22Rv1 (cell line): ENCODE results near the gene EVPL.
"Not testable (repeated sequence)": the region's sequence is repeated elsewhere in the genome, so short reads cannot be mapped to it uniquely, and the experiment has no call there.

Source experiments
- H3K27ac ChIP-seq: fragments of 450-650 bp; 2 replicates; pipeline ENCODE4 v1.5.1; 2017
- ZFX ChIP-seq: fragments of 450-650 bp; IDR thresholded peaks from 2 replicates; pipeline ENCODE4 v1.6.1; 2017; ENCODE audit warnings: antibody characterized with exemption, borderline replicate concordance
- TF ChIP-seq, protein P1 (sequence below): fragments of 450-650 bp; IDR thresholded peaks from 2 replicates; pipeline ENCODE4 v1.5.1; 2017; ENCODE audit warnings: mild to moderate bottlenecking

Gene EVPL

DNA sequence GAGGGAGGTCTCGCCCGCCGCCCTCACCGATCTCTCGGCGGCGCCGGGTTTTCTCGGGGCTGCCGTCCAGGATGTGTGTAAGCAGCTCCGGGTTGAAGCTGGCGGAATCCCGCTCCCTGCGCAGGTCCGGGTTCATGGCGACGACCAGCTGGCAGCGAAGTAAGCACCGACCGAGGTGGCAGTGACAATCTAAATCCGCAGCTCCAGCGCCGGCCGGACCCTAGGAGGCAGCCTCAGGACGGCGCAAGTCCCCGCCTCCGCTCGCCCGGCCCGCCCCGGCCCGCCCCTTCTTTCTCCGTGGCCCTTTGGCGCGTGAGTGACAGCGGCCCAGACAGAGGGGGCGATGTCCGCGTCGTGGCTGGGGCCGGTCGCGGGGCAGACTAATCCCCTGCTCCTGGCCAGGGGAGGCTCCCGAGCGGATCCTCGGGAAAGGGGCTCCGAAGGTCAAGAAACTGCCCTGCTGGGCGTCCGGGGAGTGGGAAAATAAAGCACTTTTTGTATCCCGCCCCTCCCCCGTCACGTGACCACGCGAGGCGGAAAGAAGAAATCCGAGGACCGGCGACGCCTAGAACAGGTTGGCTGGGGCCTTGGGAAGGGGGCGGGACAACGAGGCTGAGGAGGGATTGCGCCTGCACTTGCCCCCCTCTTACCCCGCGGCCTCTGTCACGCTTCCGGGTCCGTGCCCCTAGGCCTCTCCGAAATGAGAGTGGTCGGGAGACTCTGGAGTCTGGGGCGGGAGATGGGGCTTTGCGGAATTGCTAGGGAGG, 48.0 kb downstream of the EVPL start, which contains the start of the genes ACOX1 and TEN1:
Gene ACOX1, minus strand, starts transcription at position 229 of the 767 bp plus-strand sequence. Its CDS starts 93 bp downstream, at position 136.
Gene TEN1, plus strand, starts transcription at position 303 of the 767 bp plus-strand sequence. CDS start 6,953 bp downstream, outside the sequence.
- peak within 1 kb of the TSS; percentile 96 for H3K27ac ChIP-seq
- TF ChIP-seq, protein P1, sequence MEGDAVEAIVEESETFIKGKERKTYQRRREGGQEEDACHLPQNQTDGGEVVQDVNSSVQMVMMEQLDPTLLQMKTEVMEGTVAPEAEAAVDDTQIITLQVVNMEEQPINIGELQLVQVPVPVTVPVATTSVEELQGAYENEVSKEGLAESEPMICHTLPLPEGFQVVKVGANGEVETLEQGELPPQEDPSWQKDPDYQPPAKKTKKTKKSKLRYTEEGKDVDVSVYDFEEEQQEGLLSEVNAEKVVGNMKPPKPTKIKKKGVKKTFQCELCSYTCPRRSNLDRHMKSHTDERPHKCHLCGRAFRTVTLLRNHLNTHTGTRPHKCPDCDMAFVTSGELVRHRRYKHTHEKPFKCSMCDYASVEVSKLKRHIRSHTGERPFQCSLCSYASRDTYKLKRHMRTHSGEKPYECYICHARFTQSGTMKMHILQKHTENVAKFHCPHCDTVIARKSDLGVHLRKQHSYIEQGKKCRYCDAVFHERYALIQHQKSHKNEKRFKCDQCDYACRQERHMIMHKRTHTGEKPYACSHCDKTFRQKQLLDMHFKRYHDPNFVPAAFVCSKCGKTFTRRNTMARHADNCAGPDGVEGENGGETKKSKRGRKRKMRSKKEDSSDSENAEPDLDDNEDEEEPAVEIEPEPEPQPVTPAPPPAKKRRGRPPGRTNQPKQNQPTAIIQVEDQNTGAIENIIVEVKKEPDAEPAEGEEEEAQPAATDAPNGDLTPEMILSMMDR, result peak; percentile 62
- TF ChIP-seq ZFX, result no peak

DNA sequence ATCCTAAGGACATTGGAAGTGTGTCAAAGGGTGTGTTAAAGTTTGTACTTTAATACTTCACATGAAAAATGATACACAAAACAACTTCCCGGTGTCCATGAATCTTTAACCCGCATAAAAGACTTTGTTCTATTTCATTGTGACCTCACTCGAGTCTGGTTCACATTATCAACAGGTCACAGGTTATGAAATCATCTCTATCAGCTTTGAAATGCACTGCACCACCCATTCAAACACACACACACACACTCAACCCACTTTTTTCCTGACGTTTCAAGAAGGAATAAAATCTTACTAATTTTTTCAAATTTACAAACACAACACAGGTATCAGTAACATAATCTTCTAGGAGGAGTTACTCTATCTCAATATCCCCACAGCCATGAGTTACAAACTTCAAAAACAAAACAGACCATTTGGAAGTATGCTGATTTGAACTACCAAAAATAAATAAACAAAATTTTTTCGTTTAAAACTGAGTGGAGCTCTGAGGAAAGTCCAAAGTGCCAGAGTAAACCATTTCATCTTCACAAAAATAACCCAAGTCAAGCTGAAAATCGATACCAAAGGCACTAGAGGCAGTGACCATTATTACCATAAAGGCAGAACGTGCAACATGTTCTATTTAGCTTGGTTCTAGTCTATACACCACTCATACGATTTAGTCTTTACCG, 50.8 kb downstream of the EVPL start:
- peak overlapping the region; percentile 7; the same call in 1 of the 2 replicates for H3K27ac ChIP-seq
- no peak for TF ChIP-seq ZFX
- TF ChIP-seq, protein P1, result no peak

DNA sequence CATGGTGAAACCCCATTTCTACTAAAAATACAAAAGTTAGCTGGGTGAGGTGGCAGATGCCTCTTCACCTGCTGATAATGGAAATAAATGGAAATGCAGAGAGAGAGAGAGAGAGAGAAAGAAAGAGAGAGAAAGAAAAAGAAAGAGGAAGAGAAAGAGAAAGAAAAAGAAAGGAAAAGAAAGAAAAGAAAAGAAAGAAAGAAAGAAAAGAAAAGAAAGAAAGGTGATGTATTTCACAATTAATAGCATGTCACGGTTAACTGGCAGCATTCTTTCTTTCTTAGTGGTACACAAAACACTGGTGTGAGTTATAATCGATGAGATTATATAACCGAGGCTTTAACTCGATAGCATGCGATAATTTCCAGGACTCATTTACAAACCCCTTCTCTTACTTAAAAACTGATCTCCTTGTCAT, 51.3 kb downstream of the EVPL start:
- H3K27ac ChIP-seq, result peak overlapping the region; percentile 7; the same call in 1 of the 2 replicates
- TF ChIP-seq, protein P1, result no peak
- TF ChIP-seq ZFX, result no peak

DNA sequence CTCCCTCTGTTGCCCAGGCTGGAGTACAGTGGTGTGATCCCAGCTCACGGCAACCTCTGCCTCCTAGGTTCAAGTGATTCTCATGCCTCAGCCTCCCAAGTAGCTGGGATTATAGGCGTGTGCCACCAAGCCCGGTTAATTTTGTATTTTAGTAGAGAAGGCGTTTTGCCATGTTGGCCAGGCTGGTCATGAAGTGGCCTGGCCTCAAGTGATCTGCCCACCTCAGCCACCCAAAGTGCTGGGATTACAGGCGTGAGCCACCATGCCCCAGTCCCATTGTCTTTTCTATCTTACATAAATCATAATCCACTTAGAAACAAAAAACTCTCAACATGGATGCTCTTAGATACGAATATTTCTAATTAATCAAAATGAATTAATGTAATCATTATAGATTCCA, 51.9 kb downstream of the EVPL start:
- H3K27ac ChIP-seq, result not testable (repeated sequence)

DNA sequence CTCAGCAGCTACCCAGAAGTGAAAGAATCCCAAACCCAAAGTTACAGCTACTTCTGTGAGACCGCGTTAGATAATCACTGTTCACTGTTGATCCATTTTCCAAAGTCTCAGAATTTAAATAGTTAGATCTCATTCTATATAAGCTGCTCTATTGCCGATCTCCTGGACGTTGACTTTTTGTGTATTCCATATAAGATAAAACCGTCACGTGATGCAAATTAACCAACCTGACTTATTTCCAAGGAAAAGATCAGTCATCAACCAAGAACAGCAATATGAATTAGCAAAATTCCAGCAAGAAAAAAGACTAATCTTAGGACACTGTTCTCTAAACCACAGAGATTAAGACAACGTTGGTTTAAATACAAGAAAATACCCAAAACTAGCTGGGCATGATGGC, 56.5 kb downstream of the EVPL start:
- TF ChIP-seq ZFX, result no peak
- TF ChIP-seq, protein P1, result no peak
- peak overlapping the region; percentile 22; the same call in 1 of the 2 replicates for H3K27ac ChIP-seq

DNA sequence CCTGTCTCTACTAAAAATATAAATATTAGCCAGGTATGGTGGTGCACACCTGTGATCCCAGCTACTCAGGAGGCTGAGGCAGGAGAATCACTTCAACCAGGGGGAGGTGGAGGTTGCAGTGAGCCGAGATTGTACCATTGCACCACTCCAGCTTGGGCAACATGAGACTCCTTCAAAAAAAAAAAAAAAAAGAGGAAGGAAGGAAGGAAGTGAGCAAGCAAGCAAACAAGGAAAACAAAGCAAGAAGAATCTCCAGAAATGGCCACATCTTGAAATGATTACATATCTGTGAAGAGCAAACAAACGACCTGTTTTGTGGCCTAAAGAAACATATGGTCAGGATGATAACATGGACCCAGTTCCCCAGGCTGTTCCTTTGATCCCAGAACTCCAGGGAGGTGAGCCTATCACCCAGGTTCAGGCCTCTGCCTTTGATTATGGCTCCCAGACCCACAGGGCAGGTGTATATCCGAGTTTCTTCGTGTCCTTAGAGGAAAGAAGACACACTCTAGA, 57.0 kb downstream of the EVPL start:
- H3K27ac ChIP-seq, result peak overlapping the region; percentile 22; the same call in 1 of the 2 replicates
- TF ChIP-seq, protein P1, result no peak
- TF ChIP-seq ZFX, result no peak

DNA sequence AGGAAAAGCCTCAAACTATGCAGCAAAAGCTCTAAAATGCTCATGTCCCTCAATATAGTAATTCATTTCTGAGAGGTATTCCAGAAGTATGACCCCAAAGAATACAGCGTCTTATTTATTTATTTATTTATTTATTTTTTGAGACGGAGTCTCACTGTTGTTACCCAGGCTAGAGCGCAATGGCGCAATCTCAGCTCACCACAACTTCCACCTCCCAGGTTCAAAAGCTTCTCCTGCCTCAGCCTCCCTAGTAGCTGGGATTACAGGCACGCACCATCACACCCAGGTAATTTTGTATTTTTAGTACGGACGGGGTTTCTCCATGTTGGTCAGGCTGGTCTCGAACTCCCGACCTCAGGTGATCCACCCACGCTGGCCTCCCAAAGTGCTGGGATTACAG, 58.1 kb downstream of the EVPL start:
- H3K27ac ChIP-seq, result not testable (repeated sequence)

DNA sequence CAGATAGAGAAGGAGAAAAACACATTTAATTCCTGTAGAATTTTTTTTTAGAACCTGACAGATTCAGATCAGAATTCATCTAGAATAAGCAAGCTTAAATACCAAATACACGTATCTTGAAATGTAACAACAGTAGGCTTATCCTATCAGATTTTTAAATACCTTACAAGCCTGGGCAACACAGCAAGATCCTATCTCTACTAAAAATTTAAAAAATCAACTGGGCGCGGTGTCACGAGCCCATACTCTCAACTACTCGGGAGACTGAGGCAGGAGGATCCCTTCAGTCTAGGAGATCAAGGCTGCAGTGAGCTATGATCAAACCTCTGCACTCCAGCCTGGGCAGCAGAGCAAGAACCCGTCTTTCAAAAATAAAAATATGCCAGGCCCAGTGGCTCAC, 61.6 kb downstream of the EVPL start:
- no peak for TF ChIP-seq ZFX
- TF ChIP-seq, protein P1, result no peak
- no peak overlapping the region for H3K27ac ChIP-seq
